ENCODE results near the gene BORCS6. TPM values are rescaled to one million over a fixed set of nuclear protein-coding genes. Genes with fewer than 3 reads are reported as not detected.

The BORCS6 gene
- total RNA-seq, 1 donor = 3.8 TPM

- no peak for TF ChIP-seq CTCF (IDR thresholded peaks at IDR 0.05; ENCODE audit: insufficient read depth, low read length)
- H3K4me3 ChIP-seq (ENCODE audit: low read depth, low read length) = peak overlapping the region; percentile 59
Measured at GRCh38 chr17:8227238-8227581, 37.2 kb upstream of the BORCS6 start.

GRCh38 chr17:8226536-8227237 is 36.7 kb upstream of the BORCS6 start:
- DNase-seq (ENCODE audit: low read depth) = peak; percentile 95
- peak overlapping the region; percentile 59 for H3K4me3 ChIP-seq (ENCODE audit: low read depth, low read length)
- no peak for TF ChIP-seq CTCF (IDR thresholded peaks at IDR 0.05; ENCODE audit: insufficient read depth, low read length)

More at GRCh38 chr17:8227238-8227581, 37.2 kb upstream of the BORCS6 start:
- DNase-seq (ENCODE audit: low read depth) = no peak

GRCh38 chr17:8225813-8226535 is 36.0 kb upstream of the BORCS6 start:
- no peak for TF ChIP-seq CTCF (IDR thresholded peaks at IDR 0.05; ENCODE audit: insufficient read depth, low read length)
- H3K4me3 ChIP-seq (ENCODE audit: low read depth, low read length) = peak overlapping the region; percentile 59
- DNase-seq (ENCODE audit: low read depth) = peak; percentile 89

GRCh38 chr17:8224891-8225812 is 35.2 kb upstream of the BORCS6 start:
- no peak for TF ChIP-seq CTCF (IDR thresholded peaks at IDR 0.05; ENCODE audit: insufficient read depth, low read length)
- no peak for DNase-seq (ENCODE audit: low read depth)
- H3K4me3 ChIP-seq (ENCODE audit: low read depth, low read length) = no peak overlapping the region

GRCh38 chr17:8223356-8224126 is 33.6 kb upstream of the BORCS6 start:
- DNase-seq (ENCODE audit: low read depth) = peak; percentile 3
- TF ChIP-seq CTCF (IDR thresholded peaks at IDR 0.05; ENCODE audit: insufficient read depth, low read length) = no peak
- peak overlapping the region; percentile 73 for H3K4me3 ChIP-seq (ENCODE audit: low read depth, low read length)
